MCF 10A (cell line): ENCODE measurements around the gene ART4. TPM values are rescaled to one million over a fixed set of nuclear protein-coding genes. Genes with fewer than 3 reads are reported as not detected.

Source experiments
- BruUV-seq: library from RNA; stranded (reverse); fragments of 400-500 nt; replicated peaks from 2 replicates; lab custom pipeline; 2021; lab: Mats Ljungman, UMichigan
- CTCF ChIA-PET: fragments of 300-600 bp; sonication (Branson Sonifier 250); formaldehyde crosslinking; extraction: SDS; loops from one replicate; lab custom pipeline; 2021; ENCODE audit warnings: antibody characterized with exemption, inconsistent platforms; lab: Yijun Ruan, JAX
- POLR2A ChIA-PET: fragments of 300-600, 350-650 bp; sonication (Branson Sonifier 250); formaldehyde crosslinking; extraction: SDS; loops from one replicate; lab custom pipeline; 2020; ENCODE audit warnings: antibody characterized with exemption, inconsistent platforms; lab: Yijun Ruan, JAX
- DNase-seq: peaks from one replicate; pipeline ENCODE4 v3.0.0-alpha.2; 2018; ENCODE audit not compliant: unreplicated experiment
- H3K27ac Mint-ChIP-seq: one replicate; pipeline ENCODE4 v1.8.0; 2022; ENCODE audit warnings: mild to moderate bottlenecking, low read depth, mixed read lengths; ENCODE audit not compliant: unreplicated experiment
- H3K27me3 Mint-ChIP-seq: one replicate; pipeline ENCODE4 v1.8.0; 2022; ENCODE audit warnings: mixed read lengths; ENCODE audit not compliant: insufficient read depth, unreplicated experiment
- H3K36me3 Mint-ChIP-seq: one replicate; pipeline ENCODE4 v1.8.0; 2022; ENCODE audit warnings: mild to moderate bottlenecking, moderate library complexity, mixed read lengths; ENCODE audit not compliant: insufficient read depth, unreplicated experiment
- H3K4me1 Mint-ChIP-seq: one replicate; pipeline ENCODE4 v1.8.0; 2022; ENCODE audit warnings: mixed read lengths; ENCODE audit not compliant: insufficient read depth, unreplicated experiment
- H3K4me3 Mint-ChIP-seq: one replicate; pipeline ENCODE4 v1.8.0; 2022; ENCODE audit warnings: mild to moderate bottlenecking, moderate library complexity, mixed read lengths; ENCODE audit not compliant: unreplicated experiment
- H3K9me3 Mint-ChIP-seq: one replicate; pipeline ENCODE4 v1.8.0; 2022; ENCODE audit warnings: mixed read lengths; ENCODE audit not compliant: unreplicated experiment
- intact Hi-C: fragments of 100-400 bp; cut with micrococcal nuclease; formaldehyde crosslinking; loops from 2 replicates; pipeline ENCODE4 v1.14.1; 2022
- total RNA-seq: library from RNA; stranded (reverse); gene quantifications from 2 replicates; pipeline ENCODE4 v1.2.3, GENCODE V29; 2022
- TF ChIP-seq, protein P1 (sequence below): fragments of 200-600 bp; IDR thresholded peaks from one replicate; pipeline ENCODE4 v1.8.0; 2022; ENCODE audit warnings: antibody characterized with exemption, mild to moderate bottlenecking; ENCODE audit not compliant: unreplicated experiment

Gene ART4
- total RNA-seq, 1 experiment from 2014 or later: not detected

GRCh38 chr12:14776236-14776961, 66.9 kb downstream of the ART4 start:
- H3K4me1 Mint-ChIP-seq: peaks cover 17% of the 10 kb centered on the region

DNA sequence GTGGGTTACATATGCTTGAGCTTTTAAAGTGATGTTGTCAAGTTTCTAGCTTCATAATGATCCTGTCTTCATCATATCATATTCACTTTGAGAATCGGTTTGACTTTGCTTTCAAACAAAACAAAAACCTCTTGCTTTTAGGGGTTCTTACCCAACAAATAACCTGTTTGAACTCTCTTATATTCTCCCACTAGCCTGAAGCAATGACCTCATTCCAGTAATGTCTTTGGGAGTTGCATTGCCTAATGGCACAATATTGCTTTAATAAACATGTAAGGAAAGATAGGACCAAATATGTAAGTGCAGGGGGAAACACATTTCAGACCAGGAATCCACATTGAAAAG, 67.7 kb downstream of the ART4 start:
- Mint-ChIP-seq H3K27me3 (no peaks in the 10 kb centered on the region), H3K36me3 (peaks cover 20% of the 10 kb centered on the region), H3K27ac (peak overlapping the region; percentile 99), H3K4me3 (peak overlapping the region; percentile 97), H3K4me1 (peaks cover 17% of the 10 kb centered on the region), H3K9me3 (no peaks in the 10 kb centered on the region)
- POLR2A ChIA-PET: interaction anchor here (0.6 to 8.5 kb wide), 14 partner anchors 9 to 1135 kb away, joined by 3 to 285 read pairs (median 4); partner anchors contain the start of genes ATF7IP, C12orf60, DERA and WBP11
- no TSS peak for BruUV-seq
- peak; percentile 64 for DNase-seq
- CTCF ChIA-PET: interaction anchor here (0.8 to 2.6 kb wide), 5 partner anchors 8 to 220 kb away, joined by 3 to 7 read pairs (median 6); no protein-coding TSS in a partner anchor
- TF ChIP-seq, protein P1, sequence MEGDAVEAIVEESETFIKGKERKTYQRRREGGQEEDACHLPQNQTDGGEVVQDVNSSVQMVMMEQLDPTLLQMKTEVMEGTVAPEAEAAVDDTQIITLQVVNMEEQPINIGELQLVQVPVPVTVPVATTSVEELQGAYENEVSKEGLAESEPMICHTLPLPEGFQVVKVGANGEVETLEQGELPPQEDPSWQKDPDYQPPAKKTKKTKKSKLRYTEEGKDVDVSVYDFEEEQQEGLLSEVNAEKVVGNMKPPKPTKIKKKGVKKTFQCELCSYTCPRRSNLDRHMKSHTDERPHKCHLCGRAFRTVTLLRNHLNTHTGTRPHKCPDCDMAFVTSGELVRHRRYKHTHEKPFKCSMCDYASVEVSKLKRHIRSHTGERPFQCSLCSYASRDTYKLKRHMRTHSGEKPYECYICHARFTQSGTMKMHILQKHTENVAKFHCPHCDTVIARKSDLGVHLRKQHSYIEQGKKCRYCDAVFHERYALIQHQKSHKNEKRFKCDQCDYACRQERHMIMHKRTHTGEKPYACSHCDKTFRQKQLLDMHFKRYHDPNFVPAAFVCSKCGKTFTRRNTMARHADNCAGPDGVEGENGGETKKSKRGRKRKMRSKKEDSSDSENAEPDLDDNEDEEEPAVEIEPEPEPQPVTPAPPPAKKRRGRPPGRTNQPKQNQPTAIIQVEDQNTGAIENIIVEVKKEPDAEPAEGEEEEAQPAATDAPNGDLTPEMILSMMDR: no peak
- intact Hi-C loops: loop anchor here (10.0 kb wide), 2 partner anchors 69 to 371 kb away; partner anchors contain the start of gene ART4

More at GRCh38 chr12:14776236-14776961, 66.9 kb downstream of the ART4 start:
- Mint-ChIP-seq H3K4me3 (peak overlapping the region; percentile 97), H3K27me3 (no peaks in the 10 kb centered on the region), H3K27ac (peak overlapping the region; percentile 99), H3K36me3 (peaks cover 13% of the 10 kb centered on the region), H3K9me3 (no peaks in the 10 kb centered on the region)
- DNase-seq: peak; percentile 26
- POLR2A ChIA-PET: interaction anchor here (0.9 to 8.5 kb wide), 6 partner anchors 19 to 411 kb away, joined by 3 to 285 read pairs (median 4); partner anchors contain the start of genes ATF7IP, C12orf60 and WBP11
- BruUV-seq: no TSS peak
- TF ChIP-seq, protein P1: no peak
- intact Hi-C loops: loop anchor here (10.0 kb wide), 2 partner anchors 68 to 372 kb away; partner anchors contain the start of gene ART4
- CTCF ChIA-PET: interaction anchor here (0.8 to 2.6 kb wide), 9 partner anchors 7 to 219 kb away, joined by 3 to 7 read pairs (median 4); no protein-coding TSS in a partner anchor

Other genes with a start within 250 kb of the ART4 start
- not detected in 2 replicates for gene GUCY2C, start 146.9 kb downstream of the ART4 start, total RNA-seq
- gene WBP11, start 40.0 kb downstream of the ART4 start, total RNA-seq: 51.3 and 56.6 TPM in 2 replicates
- 2.2 and 2.6 TPM in 2 replicates for gene C12orf60, start 39.9 kb downstream of the ART4 start, total RNA-seq
- 0.20 TPM in 1 of 2 replicates, not detected in the other for gene SMCO3, start 29.3 kb downstream of the ART4 start, total RNA-seq
- 1.3 and 4.8 TPM in 2 replicates for gene MGP, start 42.3 kb upstream of the ART4 start, total RNA-seq
- not detected in 2 replicates for gene ERP27, start 95.0 kb upstream of the ART4 start, total RNA-seq
- gene ARHGDIB, start 118.1 kb upstream of the ART4 start, total RNA-seq: 2.3 and 7.7 TPM in 2 replicates
- gene PDE6H, start 129.5 kb upstream of the ART4 start, total RNA-seq: not detected in 2 replicates